HepG2 (cell line): ENCODE measurements around the gene PTPN18. TPM values are rescaled to one million over a fixed set of nuclear protein-coding genes. Genes with fewer than 3 reads are reported as not detected.

ENCODE experiments used
- ATAC-seq: fragments of 200-7000 bp; cut with Tn5 transposase; 3 replicates; pipeline ENCODE4 v1.9.1; 2020; ENCODE audit warnings: mild to moderate bottlenecking, moderate library complexity
- BruUV-seq: library from RNA; stranded (reverse); fragments of 400-500 nt; replicated peaks from 2 replicates; lab custom pipeline; 2021; lab: Mats Ljungman, UMichigan
- CTCF ChIA-PET: fragments of 300-600 bp; formaldehyde crosslinking; extraction: SDS; loops from one replicate; lab custom pipeline; 2021; ENCODE audit warnings: low total read pairs, inconsistent platforms, low intra/inter-chr PET ratio; lab: Yijun Ruan, JAX
- POLR2A ChIA-PET: fragments of 350-600 bp; sonication (Branson Sonifier 250); formaldehyde crosslinking; loops from one replicate; lab custom pipeline; 2020; ENCODE audit warnings: antibody characterized with exemption, inconsistent platforms; lab: Yijun Ruan, JAX
- DNase-seq: peaks from one replicate; pipeline ENCODE4 v3.0.0-alpha.2; 2015; ENCODE audit warnings: low spot score
- FAIRE-seq: peaks from 3 replicates; lab custom pipeline; 2011; peaks lifted over from hg19 to GRCh38; lab: Jason Lieb, UNC
- H2AFZ ChIP-seq: one replicate; pipeline ENCODE4 v1.6.1; 2011; ENCODE audit warnings: low read length, inconsistent platforms
- H3K27ac ChIP-seq: fragments of 300-600 bp; 3 replicates; pipeline ENCODE4 v1.8.0; 2011; ENCODE audit warnings: mixed run types, mild to moderate bottlenecking, mixed read lengths, low read length, inconsistent platforms; ENCODE audit not compliant: insufficient read depth; ENCODE audit errors: extremely low read length
- H3K27me3 ChIP-seq, 2 experiments: fragments of 200-600 bp in 1 of 2; 2 replicates in 1 of 2; 3 replicates in 1 of 2; pipeline versions ENCODE4 v1.6.0 to v1.8.0; 2011; ENCODE audit warnings: low read length in 2 of 2, mild to moderate bottlenecking in 2 of 2, moderate library complexity in 2 of 2, inconsistent platforms in 1 of 2; ENCODE audit not compliant: insufficient read depth in 2 of 2, control insufficient read depth in 1 of 2
- H3K36me3 ChIP-seq, 2 experiments: fragments of 200-600 bp in 1 of 2; replicated peaks in 1 of 2; 2 replicates in 1 of 2; 3 replicates in 1 of 2; pipeline versions ENCODE4 v1.5.1 to v1.8.0; 2011; ENCODE audit warnings: low read length in 2 of 2, inconsistent platforms in 1 of 2; ENCODE audit not compliant: insufficient read depth in 2 of 2, control insufficient read depth in 1 of 2
- H3K4me1 ChIP-seq: 2 replicates; pipeline ENCODE4 v1.5.1; 2012; ENCODE audit warnings: low read length, inconsistent platforms; ENCODE audit not compliant: insufficient read depth
- H3K4me2 ChIP-seq: 2 replicates; pipeline ENCODE4 v1.6.0; 2011; ENCODE audit warnings: low read depth, low read length, inconsistent platforms
- H3K4me3 ChIP-seq, 3 experiments: fragments of 200-600 bp in 1 of 3; sonication (generic), shearing (Covaris generic) in 1 of 3; replicated peaks in 1 of 3; 2 replicates each; pipeline ENCODE4 v1.5.1; 2011 to 2016; ENCODE audit warnings: low read length in 3 of 3, inconsistent platforms in 2 of 3, low read depth in 2 of 3, mild to moderate bottlenecking in 2 of 3, control low read depth in 1 of 3, mixed read lengths in 1 of 3; ENCODE audit not compliant: insufficient read depth in 1 of 3
- H3K79me2 ChIP-seq: one replicate; pipeline ENCODE4 v1.6.1; 2011; ENCODE audit warnings: low read length, inconsistent platforms; ENCODE audit not compliant: insufficient read depth
- H3K9ac ChIP-seq: 2 replicates; pipeline ENCODE4 v1.6.0; 2011; ENCODE audit warnings: mild to moderate bottlenecking, low read depth, low read length, inconsistent platforms; ENCODE audit not compliant: insufficient read depth
- H3K9me3 ChIP-seq: 2 replicates; pipeline ENCODE4 v1.5.1; 2012; ENCODE audit warnings: mild to moderate bottlenecking, low read length
- H4K20me1 ChIP-seq: 2 replicates; pipeline ENCODE4 v1.6.0; 2011; ENCODE audit warnings: inconsistent platforms, mild to moderate bottlenecking, low read length, moderate library complexity; ENCODE audit not compliant: insufficient read depth
- GPBP1L1 ChIP-seq: sonication (generic); formaldehyde crosslinking; IDR thresholded peaks from 2 replicates; pipeline ENCODE4 v1.5.0; 2020; ENCODE audit warnings: mild to moderate bottlenecking, missing genetic modification reagents
- HDAC6 ChIP-seq: fragments of 200-600 bp; sonication (generic); IDR thresholded peaks from 2 replicates; pipeline ENCODE4 v1.7.0; 2017; ENCODE audit warnings: mild to moderate bottlenecking, antibody characterized with exemption, low read length, low read depth
- MAF1 ChIP-seq: sonication (generic); formaldehyde crosslinking; IDR thresholded peaks from 2 replicates; pipeline ENCODE4 v1.5.0; 2020; ENCODE audit warnings: missing genetic modification reagents, borderline replicate concordance
- MEIS2 ChIP-seq: sonication (generic); formaldehyde crosslinking; IDR thresholded peaks from 2 replicates; pipeline ENCODE4 v1.9.0; 2021; ENCODE audit warnings: mild to moderate bottlenecking, missing genetic modification reagents
- NFKBIZ ChIP-seq: IDR thresholded peaks from 2 replicates; pipeline ENCODE4 v1.6.1; 2018; ENCODE audit warnings: missing genetic modification reagents, missing compliant biosample characterization
- NKX3-1 ChIP-seq: sonication (generic); formaldehyde crosslinking; IDR thresholded peaks from 2 replicates; pipeline ENCODE4 v1.5.0; 2020; ENCODE audit warnings: missing genetic modification reagents
- NR2F6 ChIP-seq, 2 experiments: IDR thresholded peaks; 2 replicates each; pipeline ENCODE4 v1.6.1; 2016; ENCODE audit warnings: antibody characterized with exemption in 1 of 2, mild to moderate bottlenecking in 1 of 2
- NRL ChIP-seq: sonication (generic); formaldehyde crosslinking; IDR thresholded peaks from 2 replicates; pipeline ENCODE4 v1.5.0; 2020; ENCODE audit warnings: missing genetic modification reagents, mild to moderate bottlenecking, moderate library complexity, borderline replicate concordance
- PATZ1 ChIP-seq: sonication (generic); formaldehyde crosslinking; IDR thresholded peaks from 2 replicates; pipeline ENCODE4 v1.4.0; 2020; ENCODE audit warnings: missing genetic modification reagents
- PHF5A ChIP-seq: IDR thresholded peaks from one replicate; pipeline ENCODE4 v1.6.1; 2018; ENCODE audit warnings: low read depth, missing genetic modification reagents; ENCODE audit not compliant: unreplicated experiment
- WGBS: methylation state at CpG from one replicate; pipeline ENCODE4 v1.1.6; 2017; ENCODE audit warnings: low lambda C conversion rate; 5-methylcytosine and 5-hydroxymethylcytosine counted together
- in situ Hi-C: cut with HindIII; loops from 2 replicates; pipeline ENCODE4 v1.10.0; 2017; ENCODE audit warnings: low pct_unique_long_range_greater_than_20kb; ENCODE audit not compliant: extremely low pct_ligation_motif_present
- intact Hi-C: fragments of 100-400 bp; cut with micrococcal nuclease; formaldehyde crosslinking; loops from one replicate; pipeline ENCODE4 v1.10.0; 2022; ENCODE audit not compliant: unreplicated experiment
- polyA plus RNA-seq, 8 experiments: library from polyadenylated mRNA; depleted of rRNA in 3 of 8; stranded (reverse) in 7 of 8; unstranded in 1 of 8; fragments of >200 nt; fragmentation: Illumina TruSeq in 4 of 8; extraction: Trizol in 4 of 8; gene quantifications; 2 replicates each; pipeline versions ENCODE4 v1.2.1 to v1.2.3, GENCODE V29; 2011 to 2016; ENCODE audit warnings: low read depth in 4 of 8, missing spikeins in 1 of 8, mixed read lengths in 1 of 8; ENCODE audit not compliant: insufficient read depth in 1 of 8
- total RNA-seq, 5 experiments: library from RNA; depleted of rRNA; stranded (reverse); fragments of >200 nt; fragmentation: Illumina TruSeq; extraction: Trizol; gene quantifications; 2 replicates each; pipeline ENCODE4 v1.2.3, GENCODE V29; 2016; ENCODE audit warnings: low read depth in 1 of 5
- TF ChIP-seq, protein P1 (sequence below): sonication (generic); formaldehyde crosslinking; IDR thresholded peaks from 2 replicates; pipeline ENCODE4 v1.4.0; 2020; ENCODE audit warnings: missing genetic modification reagents
- TF ChIP-seq, protein P2 (sequence below): sonication (generic); formaldehyde crosslinking; IDR thresholded peaks from 2 replicates; pipeline ENCODE4 v1.8.1; 2022; ENCODE audit warnings: low read depth, mild to moderate bottlenecking, missing genetic modification reagents

Gene PTPN18
- total and polyA plus RNA-seq, 2 of the 13 experiments (the other 11 are each of a cell fraction or from before 2014, with no cell fraction given): 14.8 to 39.6 TPM

DNA sequence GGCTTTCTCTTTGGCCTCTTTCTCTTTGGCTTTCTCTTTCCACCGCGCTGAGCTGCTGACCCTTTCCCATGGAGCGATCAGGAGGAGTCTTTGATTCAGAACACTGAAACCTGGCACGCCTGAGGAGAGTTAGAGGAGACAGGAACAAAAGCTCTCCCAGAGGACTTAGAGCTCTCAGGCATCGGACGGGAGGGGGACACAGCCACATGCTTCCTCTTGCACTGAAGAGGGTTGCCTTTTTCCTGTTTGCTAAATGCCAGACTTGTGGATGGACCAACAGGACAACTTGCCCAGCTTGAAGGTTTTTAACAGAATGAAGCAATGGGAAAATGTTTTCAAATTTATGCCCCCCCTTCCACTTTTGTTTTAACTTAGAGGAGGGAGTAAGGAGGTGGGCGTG lies 3.6 kb upstream of the PTPN18 start (continued):
- TF ChIP-seq, protein P1, sequence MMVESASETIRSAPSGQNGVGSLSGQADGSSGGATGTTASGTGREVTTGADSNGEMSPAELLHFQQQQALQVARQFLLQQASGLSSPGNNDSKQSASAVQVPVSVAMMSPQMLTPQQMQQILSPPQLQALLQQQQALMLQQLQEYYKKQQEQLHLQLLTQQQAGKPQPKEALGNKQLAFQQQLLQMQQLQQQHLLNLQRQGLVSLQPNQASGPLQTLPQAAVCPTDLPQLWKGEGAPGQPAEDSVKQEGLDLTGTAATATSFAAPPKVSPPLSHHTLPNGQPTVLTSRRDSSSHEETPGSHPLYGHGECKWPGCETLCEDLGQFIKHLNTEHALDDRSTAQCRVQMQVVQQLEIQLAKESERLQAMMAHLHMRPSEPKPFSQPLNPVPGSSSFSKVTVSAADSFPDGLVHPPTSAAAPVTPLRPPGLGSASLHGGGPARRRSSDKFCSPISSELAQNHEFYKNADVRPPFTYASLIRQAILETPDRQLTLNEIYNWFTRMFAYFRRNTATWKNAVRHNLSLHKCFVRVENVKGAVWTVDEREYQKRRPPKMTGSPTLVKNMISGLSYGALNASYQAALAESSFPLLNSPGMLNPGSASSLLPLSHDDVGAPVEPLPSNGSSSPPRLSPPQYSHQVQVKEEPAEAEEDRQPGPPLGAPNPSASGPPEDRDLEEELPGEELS (CRISPR knock-in tag): no peak
- TF ChIP-seq NKX3-1: no peak
- TF ChIP-seq GPBP1L1: no peak
- no peak for TF ChIP-seq NR2F6 (IDR thresholded peaks at IDR 0.05)
- no peak for TF ChIP-seq NR2F6 (CRISPR knock-in tag; IDR thresholded peaks at IDR 0.05)
- TF ChIP-seq MAF1 (CRISPR knock-in tag): no peak
- no peak for TF ChIP-seq PHF5A (CRISPR knock-in tag)
- no peak for TF ChIP-seq MEIS2 (CRISPR knock-in tag)
- no peak for TF ChIP-seq NFKBIZ (CRISPR knock-in tag)

GRCh38 chr2:130353291-130354138 lies 2.3 kb upstream of the PTPN18 start:
- H3K79me2 ChIP-seq: peaks cover 6% of the 10 kb centered on the region
- no peak overlapping the region for H2AFZ ChIP-seq
- ChIA-PET CTCF (no interaction called here), POLR2A (interaction anchor here (5.7 kb wide), 1 partner anchor 11 kb away, joined by 120 read pairs; the partner anchor contains the start of gene IMP4)
- ATAC-seq (no peak), DNase-seq (no peak), FAIRE-seq (no peak)
- H3K4me2 ChIP-seq: peak overlapping the region; percentile 92
- 85% methylated on average over 7 of the region's 7 CpGs for WGBS
- H3K27ac ChIP-seq: no peak overlapping the region
- peaks cover 30% of the 10 kb centered on the region for H3K4me1 ChIP-seq
- peak overlapping the region in 2 of 3 experiments; percentile 13 to 94; a peak in 3 of 6 replicates for H3K4me3 ChIP-seq
- H3K9ac ChIP-seq: peak overlapping the region; percentile 7; the same call in 1 of the 2 replicates
- BruUV-seq: no TSS peak
- H3K36me3 ChIP-seq: peaks cover 0 to under 1% of the 10 kb centered on the region in 2 experiments; a peak in 3 of 5 replicates
- no peaks in the 10 kb centered on the region for H3K9me3 ChIP-seq
- TF ChIP-seq HDAC6 (no peak), PATZ1 (CRISPR knock-in tag) (0 out of 2 replicates have a peak, but pooled peaks have one; percentile 3), NRL (CRISPR knock-in tag) (0 out of 2 replicates have a peak, but pooled peaks have one; percentile 32)
- TF ChIP-seq, protein P2, sequence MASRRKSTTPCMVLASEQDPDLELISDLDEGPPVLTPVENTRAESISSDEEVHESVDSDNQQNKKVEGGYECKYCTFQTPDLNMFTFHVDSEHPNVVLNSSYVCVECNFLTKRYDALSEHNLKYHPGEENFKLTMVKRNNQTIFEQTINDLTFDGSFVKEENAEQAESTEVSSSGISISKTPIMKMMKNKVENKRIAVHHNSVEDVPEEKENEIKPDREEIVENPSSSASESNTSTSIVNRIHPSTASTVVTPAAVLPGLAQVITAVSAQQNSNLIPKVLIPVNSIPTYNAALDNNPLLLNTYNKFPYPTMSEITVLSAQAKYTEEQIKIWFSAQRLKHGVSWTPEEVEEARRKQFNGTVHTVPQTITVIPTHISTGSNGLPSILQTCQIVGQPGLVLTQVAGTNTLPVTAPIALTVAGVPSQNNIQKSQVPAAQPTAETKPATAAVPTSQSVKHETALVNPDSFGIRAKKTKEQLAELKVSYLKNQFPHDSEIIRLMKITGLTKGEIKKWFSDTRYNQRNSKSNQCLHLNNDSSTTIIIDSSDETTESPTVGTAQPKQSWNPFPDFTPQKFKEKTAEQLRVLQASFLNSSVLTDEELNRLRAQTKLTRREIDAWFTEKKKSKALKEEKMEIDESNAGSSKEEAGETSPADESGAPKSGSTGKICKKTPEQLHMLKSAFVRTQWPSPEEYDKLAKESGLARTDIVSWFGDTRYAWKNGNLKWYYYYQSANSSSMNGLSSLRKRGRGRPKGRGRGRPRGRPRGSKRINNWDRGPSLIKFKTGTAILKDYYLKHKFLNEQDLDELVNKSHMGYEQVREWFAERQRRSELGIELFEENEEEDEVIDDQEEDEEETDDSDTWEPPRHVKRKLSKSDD: 0 out of 2 replicates have a peak, but pooled peaks have one; percentile 18
- in situ Hi-C loops: no loop called here
- intact Hi-C loops: no loop called here
- no peaks in the 10 kb centered on the region; the same call in 1 of the 2 replicates for H4K20me1 ChIP-seq
- H3K27me3 ChIP-seq: no peaks in the 10 kb centered on the region; a peak in 1 of 5 replicates
